Cardiac muscle cell (in vitro differentiated cells and primary cell): Measurements from ENCODE around the gene BTRC. TPM values are rescaled to one million over a fixed set of nuclear protein-coding genes. Genes with fewer than 3 reads are reported as not detected.
"Not testable (repeated sequence)": the region's sequence is repeated elsewhere in the genome, so short reads cannot be mapped to it uniquely, and the experiment has no call there.

Experiments used
- DNase-seq, 2 donors: peaks; one replicate each; pipeline versions ENCODE4 v3.0.0 to v3.0.0-alpha.2; 2010 to 2017; ENCODE audit warnings: low read depth in 1 of 2, low spot score in 1 of 2
- H3K27ac ChIP-seq: fragments of 200-600 bp; sonication (generic); 2 replicates; pipeline ENCODE4 v1.5.1; 2016
- H3K27me3 ChIP-seq: fragments of 200-600 bp; sonication (generic); 2 replicates; pipeline ENCODE4 v1.6.0; 2016; ENCODE audit warnings: control low read depth
- H3K36me3 ChIP-seq: fragments of 200-600 bp; sonication (generic); 2 replicates; pipeline ENCODE4 v1.5.1; 2016; ENCODE audit warnings: control low read depth
- H3K4me1 ChIP-seq: fragments of 200-600 bp; sonication (generic); 2 replicates; pipeline ENCODE4 v1.8.1; 2017; ENCODE audit warnings: low read depth, mild to moderate bottlenecking, mixed run types
- H3K4me3 ChIP-seq: fragments of 200-600 bp; sonication (generic); 2 replicates; pipeline ENCODE4 v1.5.1; 2016; ENCODE audit warnings: mild to moderate bottlenecking
- H3K9me3 ChIP-seq: fragments of 200-600 bp; sonication (generic); 2 replicates; pipeline ENCODE4 v1.5.1; 2017; ENCODE audit warnings: low read depth, mild to moderate bottlenecking, control low read depth
- polyA plus RNA-seq: library from polyadenylated mRNA; unstranded; fragments of >200 nt; fragmentation: Nextera tagmentation; extraction: Ambion mirVana; gene quantifications from 2 replicates; pipeline ENCODE4 v1.2.1, GENCODE V29; 2016
- total RNA-seq: library from RNA; depleted of rRNA; stranded (reverse); fragments of >200 nt; gene quantifications from 2 replicates; pipeline ENCODE4 v1.2.3, GENCODE V29; 2016
- TF ChIP-seq, protein P1 (sequence below): IDR thresholded peaks from 2 replicates; pipeline ENCODE4 v1.5.1; 2012; ENCODE audit warnings: low read depth, mild to moderate bottlenecking, low read length

BTRC gene
- total and polyA plus RNA-seq, 2 experiments from 2014 or later = 14.0 to 22.3 TPM

- DNase-seq = peak; percentile 25 to 58
- Histone ChIP-seq H3K9me3 (no peaks in the 10 kb centered on the region), H3K27me3 (no peaks in the 10 kb centered on the region), H3K36me3 (no peaks in the 10 kb centered on the region), H3K27ac (no peak overlapping the region), H3K4me3 (peak overlapping the region; percentile 11), H3K4me1 (no peaks in the 10 kb centered on the region)
- TF ChIP-seq, protein P1, sequence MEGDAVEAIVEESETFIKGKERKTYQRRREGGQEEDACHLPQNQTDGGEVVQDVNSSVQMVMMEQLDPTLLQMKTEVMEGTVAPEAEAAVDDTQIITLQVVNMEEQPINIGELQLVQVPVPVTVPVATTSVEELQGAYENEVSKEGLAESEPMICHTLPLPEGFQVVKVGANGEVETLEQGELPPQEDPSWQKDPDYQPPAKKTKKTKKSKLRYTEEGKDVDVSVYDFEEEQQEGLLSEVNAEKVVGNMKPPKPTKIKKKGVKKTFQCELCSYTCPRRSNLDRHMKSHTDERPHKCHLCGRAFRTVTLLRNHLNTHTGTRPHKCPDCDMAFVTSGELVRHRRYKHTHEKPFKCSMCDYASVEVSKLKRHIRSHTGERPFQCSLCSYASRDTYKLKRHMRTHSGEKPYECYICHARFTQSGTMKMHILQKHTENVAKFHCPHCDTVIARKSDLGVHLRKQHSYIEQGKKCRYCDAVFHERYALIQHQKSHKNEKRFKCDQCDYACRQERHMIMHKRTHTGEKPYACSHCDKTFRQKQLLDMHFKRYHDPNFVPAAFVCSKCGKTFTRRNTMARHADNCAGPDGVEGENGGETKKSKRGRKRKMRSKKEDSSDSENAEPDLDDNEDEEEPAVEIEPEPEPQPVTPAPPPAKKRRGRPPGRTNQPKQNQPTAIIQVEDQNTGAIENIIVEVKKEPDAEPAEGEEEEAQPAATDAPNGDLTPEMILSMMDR = no peak
Measured at GRCh38 chr10:101311185-101312066, 42.5 kb upstream of the BTRC start.

DNA sequence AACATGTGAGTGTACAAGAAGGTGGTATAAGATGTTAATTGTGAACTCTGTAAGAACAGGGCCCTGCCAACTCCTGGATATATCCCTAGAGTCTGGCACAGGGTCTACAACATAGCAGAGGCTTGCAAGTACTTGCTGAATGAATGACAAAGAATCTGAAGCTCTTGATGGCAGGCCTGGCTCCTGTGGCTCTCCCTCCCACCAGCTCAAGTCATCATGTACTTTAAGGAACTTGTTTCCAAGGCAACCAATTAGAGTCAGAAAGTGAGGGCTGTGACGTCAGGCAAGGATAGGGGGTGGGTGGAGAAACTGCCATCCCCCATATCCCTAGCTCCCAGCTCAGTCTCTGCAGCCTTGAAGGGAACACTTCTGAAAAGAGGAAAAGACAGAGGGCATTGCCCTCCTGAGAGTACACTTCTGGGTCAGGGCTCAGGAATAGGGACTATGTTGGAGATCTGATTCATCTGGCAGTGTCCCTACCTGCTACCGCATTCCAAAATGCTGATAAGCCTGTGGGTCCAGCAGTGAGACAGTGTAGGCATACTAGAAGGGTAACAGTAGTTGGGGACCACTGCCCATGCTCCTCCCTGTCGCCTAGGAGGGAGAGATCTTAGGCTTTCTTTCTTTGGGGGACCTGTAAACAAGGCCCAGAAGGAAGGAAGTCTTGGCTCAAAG lies 34.6 kb upstream of the BTRC start:
- no peaks in the 10 kb centered on the region for H3K9me3 ChIP-seq
- peaks cover 24% of the 10 kb centered on the region for H3K4me1 ChIP-seq
- no peak overlapping the region for H3K4me3 ChIP-seq
- H3K36me3 ChIP-seq = no peaks in the 10 kb centered on the region
- no peaks in the 10 kb centered on the region for H3K27me3 ChIP-seq
- peak in 1 of 2 donors; percentile 18 for DNase-seq
- no peak overlapping the region for H3K27ac ChIP-seq
- TF ChIP-seq, protein P1 = no peak

DNA sequence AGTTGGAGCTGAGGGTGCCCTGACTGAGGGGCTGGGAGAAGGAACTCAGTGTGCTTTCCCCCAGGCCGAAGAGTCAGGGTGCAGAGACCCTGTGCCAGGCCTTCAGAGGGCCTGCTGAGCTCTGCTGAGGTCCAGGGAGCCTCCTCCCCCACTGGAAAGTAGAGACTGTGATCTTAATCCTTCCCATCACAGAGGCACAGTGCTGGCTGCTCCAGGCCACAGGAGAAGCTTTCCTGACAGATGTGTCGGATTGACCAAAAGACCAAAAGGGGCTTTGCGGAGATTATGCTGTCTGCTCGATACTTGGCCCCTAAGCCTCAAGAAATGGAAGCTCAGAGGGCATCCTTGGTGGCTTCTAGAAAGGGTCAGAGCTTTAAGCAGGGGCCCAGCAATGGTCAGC lies 32.9 kb upstream of the BTRC start:
- DNase-seq = no peak
- Histone ChIP-seq H3K27me3 (no peaks in the 10 kb centered on the region), H3K4me3 (no peak overlapping the region), H3K9me3 (no peaks in the 10 kb centered on the region), H3K27ac (no peak overlapping the region), H3K36me3 (no peaks in the 10 kb centered on the region), H3K4me1 (peaks cover 24% of the 10 kb centered on the region)
- TF ChIP-seq, protein P1 = no peak

GRCh38 chr10:101322266-101323108 lies 31.5 kb upstream of the BTRC start:
- Histone ChIP-seq H3K4me3 (no peak overlapping the region), H3K27ac (no peak overlapping the region), H3K4me1 (peaks cover 24% of the 10 kb centered on the region), H3K27me3 (no peaks in the 10 kb centered on the region), H3K9me3 (no peaks in the 10 kb centered on the region), H3K36me3 (no peaks in the 10 kb centered on the region)
- TF ChIP-seq, protein P1 = no peak
- DNase-seq = no peak

- Histone ChIP-seq H3K9me3 (no peaks in the 10 kb centered on the region), H3K4me3 (no peak overlapping the region), H3K27ac (no peak overlapping the region), H3K27me3 (no peaks in the 10 kb centered on the region), H3K36me3 (no peaks in the 10 kb centered on the region), H3K4me1 (peaks cover 24% of the 10 kb centered on the region)
- TF ChIP-seq, protein P1 = no peak
- peak in 1 of 2 donors; percentile 71 for DNase-seq
Measured at GRCh38 chr10:101323495-101323894, 30.5 kb upstream of the BTRC start.

GRCh38 chr10:101327454-101327853 lies 26.5 kb upstream of the BTRC start:
- H3K4me3 ChIP-seq, H3K27me3 ChIP-seq, H3K36me3 ChIP-seq, DNase-seq, H3K9me3 ChIP-seq, H3K27ac ChIP-seq: not testable (repeated sequence)
- peaks cover 16% of the 10 kb centered on the region for H3K4me1 ChIP-seq
